IMR-90 (cell line): ENCODE measurements around the gene MYO1H. TPM values are rescaled to one million over a fixed set of nuclear protein-coding genes. Genes with fewer than 3 reads are reported as not detected.

Experiments used
- ATAC-seq: fragments of 200-7000 bp; cut with Tn5 transposase; 2 replicates; pipeline ENCODE4 v1.9.1; 2020; ENCODE audit warnings: low read depth, mild to moderate bottlenecking, moderate library complexity
- BruUV-seq: library from RNA; stranded (reverse); fragments of 400-500 nt; replicated peaks from 2 replicates; lab custom pipeline; 2021; lab: Mats Ljungman, UMichigan
- CTCF ChIA-PET: fragments of 300-600 bp; formaldehyde crosslinking; extraction: SDS; loops from one replicate; lab custom pipeline; 2021; ENCODE audit warnings: antibody characterized with exemption; lab: Yijun Ruan, JAX
- POLR2A ChIA-PET: fragments of 300-600 bp; sonication (Branson Sonifier 250); formaldehyde crosslinking; loops from one replicate; lab custom pipeline; 2022; ENCODE audit warnings: antibody characterized with exemption; ENCODE audit not compliant: unreplicated experiment; lab: Charles Lee
- DNase-seq: peaks from one replicate; pipeline ENCODE4 v3.0.0; 2013
- H2AFZ ChIP-seq: replicated peaks from 2 replicates; pipeline ENCODE3; 2013; ENCODE audit warnings: low read length, mild to moderate bottlenecking; ENCODE audit not compliant: poor library complexity
- H2AK5ac ChIP-seq: 2 replicates; pipeline ENCODE4 v1.6.1; 2013; ENCODE audit warnings: low read depth, low read length, inconsistent platforms
- H2AK9ac ChIP-seq: replicated peaks from 2 replicates; pipeline ENCODE3; 2013; ENCODE audit warnings: mild to moderate bottlenecking, low read depth, low read length, moderate library complexity; ENCODE audit not compliant: poor library complexity
- H2BK120ac ChIP-seq: 2 replicates; pipeline ENCODE4 v1.6.1; 2013; ENCODE audit warnings: low read depth, low read length, inconsistent platforms
- H2BK15ac ChIP-seq: 3 replicates; pipeline ENCODE4 v1.6.1; 2013; ENCODE audit warnings: low read depth, low read length, inconsistent platforms
- H2BK20ac ChIP-seq: 2 replicates; pipeline ENCODE4 v1.6.1; 2013; ENCODE audit warnings: low read depth, mild to moderate bottlenecking, inconsistent platforms, low read length, moderate library complexity
- H2BK5ac ChIP-seq: 2 replicates; pipeline ENCODE4 v1.6.1; 2013; ENCODE audit warnings: mild to moderate bottlenecking, low read depth, low read length, inconsistent platforms; ENCODE audit not compliant: poor library complexity, severe bottlenecking
- H3K14ac ChIP-seq: replicated peaks from 2 replicates; pipeline ENCODE4 v1.6.1; 2013; ENCODE audit warnings: low read depth, low read length, inconsistent platforms
- H3K18ac ChIP-seq: 2 replicates; pipeline ENCODE4 v1.6.1; 2013; ENCODE audit warnings: low read depth, low read length, control low read depth
- H3K23ac ChIP-seq: 2 replicates; pipeline ENCODE4 v1.6.1; 2013; ENCODE audit warnings: low read depth, low read length, inconsistent platforms
- H3K27ac ChIP-seq: 2 replicates; pipeline ENCODE4 v1.5.1; 2013; ENCODE audit warnings: mild to moderate bottlenecking, control low read depth, low read length; ENCODE audit not compliant: insufficient read depth
- H3K27me3 ChIP-seq: 2 replicates; pipeline ENCODE4 v1.6.1; 2013; ENCODE audit warnings: low read length; ENCODE audit not compliant: control insufficient read depth, insufficient read depth
- H3K36me3 ChIP-seq: 2 replicates; pipeline ENCODE4 v1.6.1; 2013; ENCODE audit warnings: low read length, mixed read lengths; ENCODE audit not compliant: control insufficient read depth, insufficient read depth
- H3K4ac ChIP-seq: 2 replicates; pipeline ENCODE4 v1.6.1; 2013; ENCODE audit warnings: low read depth, low read length, inconsistent platforms
- H3K4me1 ChIP-seq: 2 replicates; pipeline ENCODE4 v1.6.1; 2013; ENCODE audit warnings: low read length, mixed read lengths; ENCODE audit not compliant: control insufficient read depth, insufficient read depth
- H3K4me2 ChIP-seq: 2 replicates; pipeline ENCODE4 v1.6.1; 2013; ENCODE audit warnings: low read depth, mild to moderate bottlenecking, control low read depth, low read length, moderate library complexity
- H3K4me3 ChIP-seq: 2 replicates; pipeline ENCODE4 v1.5.1; 2013; ENCODE audit warnings: low read depth, mild to moderate bottlenecking, control low read depth, low read length, moderate library complexity; ENCODE audit not compliant: insufficient read depth
- H3K56ac ChIP-seq: 2 replicates; pipeline ENCODE4 v1.6.1; 2013; ENCODE audit warnings: low read length, inconsistent platforms; ENCODE audit not compliant: insufficient read depth; ENCODE audit errors: extremely low read depth
- H3K79me1 ChIP-seq, 2 experiments: 2 replicates each; pipeline ENCODE4 v1.6.1; 2013; ENCODE audit warnings: low read length in 2 of 2, inconsistent platforms in 1 of 2, low read depth in 1 of 2
- H3K9ac ChIP-seq: 2 replicates; pipeline ENCODE4 v1.6.1; 2013; ENCODE audit warnings: low read depth, low read length, control low read depth
- H3K9me1 ChIP-seq: 2 replicates; pipeline ENCODE4 v1.6.1; 2013; ENCODE audit warnings: low read length, inconsistent platforms; ENCODE audit not compliant: insufficient read depth
- H3K9me3 ChIP-seq: 2 replicates; pipeline ENCODE4 v1.6.1; 2013; ENCODE audit warnings: low read length; ENCODE audit not compliant: control insufficient read depth, insufficient read depth
- H4K20me1 ChIP-seq: 2 replicates; pipeline ENCODE4 v1.6.1; 2013; ENCODE audit warnings: low read length, inconsistent platforms; ENCODE audit not compliant: insufficient read depth
- H4K5ac ChIP-seq: 2 replicates; pipeline ENCODE4 v1.6.1; 2013; ENCODE audit warnings: mild to moderate bottlenecking, low read depth, low read length, control low read depth
- H4K8ac ChIP-seq, 2 experiments: 2 replicates each; pipeline ENCODE4 v1.6.1; 2013; ENCODE audit warnings: low read depth in 2 of 2, low read length in 2 of 2, control low read depth in 1 of 2, inconsistent platforms in 1 of 2
- H4K91ac ChIP-seq: 2 replicates; pipeline ENCODE4 v1.6.1; 2013; ENCODE audit warnings: low read depth, low read length, inconsistent platforms; ENCODE audit not compliant: insufficient read depth
- WGBS, 2 experiments: methylation state at CpG; one replicate each; pipeline versions ENCODE4 v1.1.5 to v1.1.7; 2013; ENCODE audit warnings: missing lambda C conversion rate in 2 of 2; ENCODE audit not compliant: insufficient read length in 1 of 2; ENCODE audit errors: extremely low coverage in 2 of 2; 5-methylcytosine and 5-hydroxymethylcytosine counted together
- dilution Hi-C: fragments of 300-500 bp; cut with HindIII; formaldehyde crosslinking; loops from one replicate; pipeline ENCODE4 v1.14.3; 2018; ENCODE audit warnings: low sequenced_read_pairs; ENCODE audit not compliant: unreplicated experiment
- in situ Hi-C: fragments of 300-500 bp; cut with MboI; formaldehyde crosslinking; loops from 3 replicates; pipeline ENCODE4 v1.14.3; 2019; ENCODE audit warnings: low sequenced_read_pairs, inconsistent platforms, mixed read lengths
- intact Hi-C: fragments of 100-400 bp; cut with micrococcal nuclease; formaldehyde crosslinking; loops from 2 replicates; pipeline ENCODE4 v1.10.0; 2022
- polyA plus RNA-seq, 3 experiments: library from polyadenylated mRNA; depleted of rRNA; stranded (reverse); fragments of >200 nt; gene quantifications; 2 replicates each; pipeline ENCODE4 v1.2.3, GENCODE V29; 2012; ENCODE audit warnings: low replicate concordance in 1 of 3
- total RNA-seq: library from RNA; depleted of rRNA; stranded (reverse); fragments of >200 nt; gene quantifications from 2 replicates; pipeline ENCODE4 v1.2.3, GENCODE V29; 2012
- TF ChIP-seq, protein P1 (sequence below): fragments of 150-350 bp; IDR thresholded peaks from 2 replicates; pipeline ENCODE4 v1.6.1; 2016; ENCODE audit warnings: low read depth, mild to moderate bottlenecking, low read length, moderate library complexity, borderline replicate concordance

MYO1H gene
- total and polyA plus RNA-seq, 2 of the 4 experiments (the other 2 are of a cell fraction) = not detected

DNA sequence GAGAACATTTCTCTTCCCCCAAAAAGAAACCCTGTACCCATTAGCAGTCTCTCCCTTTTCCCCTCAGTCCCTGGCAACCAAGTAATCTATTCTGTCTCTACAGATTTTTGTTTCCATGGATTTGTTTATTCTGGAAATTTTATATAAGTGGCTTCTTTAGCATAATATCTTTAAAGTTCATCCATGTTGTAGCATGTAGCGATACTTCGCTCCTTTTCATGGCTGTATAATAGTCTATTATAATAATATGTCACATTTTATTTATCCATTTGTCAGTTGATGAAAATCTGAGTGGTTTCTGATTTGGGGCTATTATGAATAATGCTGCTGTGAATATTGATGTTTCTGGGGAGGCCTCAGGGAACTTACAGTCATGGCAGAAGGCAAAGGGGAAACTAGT lies 12.8 kb upstream of the MYO1H start:
- POLR2A ChIA-PET = no interaction called here
- DNase-seq (no peak), ATAC-seq (no peak)
- Histone ChIP-seq H2AFZ (no peak overlapping the region), H4K8ac (no peak overlapping the region), H3K9me1 (no peaks in the 10 kb centered on the region), H2BK15ac (no peak overlapping the region), H3K18ac (no peak overlapping the region), H3K4me1 (no peaks in the 10 kb centered on the region), H3K27ac (no peak overlapping the region), H3K27me3 (peaks cover 6% of the 10 kb centered on the region), H3K9ac (no peak overlapping the region), H3K36me3 (no peaks in the 10 kb centered on the region), H3K56ac (no peak overlapping the region), H2BK120ac (no peak overlapping the region), H3K23ac (no peak overlapping the region), H4K20me1 (no peaks in the 10 kb centered on the region), H4K5ac (no peak overlapping the region), H3K9me3 (no peaks in the 10 kb centered on the region), H2AK5ac (no peak overlapping the region), H2AK9ac (no peak overlapping the region), H3K4ac (no peak overlapping the region), H2BK5ac (no peak overlapping the region), H3K4me3 (no peak overlapping the region), H3K4me2 (no peak overlapping the region), H4K91ac (no peak overlapping the region), H3K14ac (no peak overlapping the region), H3K79me1 (no peaks in the 10 kb centered on the region), H2BK20ac (no peak overlapping the region)
- in situ Hi-C loops = no loop called here
- TF ChIP-seq, protein P1, sequence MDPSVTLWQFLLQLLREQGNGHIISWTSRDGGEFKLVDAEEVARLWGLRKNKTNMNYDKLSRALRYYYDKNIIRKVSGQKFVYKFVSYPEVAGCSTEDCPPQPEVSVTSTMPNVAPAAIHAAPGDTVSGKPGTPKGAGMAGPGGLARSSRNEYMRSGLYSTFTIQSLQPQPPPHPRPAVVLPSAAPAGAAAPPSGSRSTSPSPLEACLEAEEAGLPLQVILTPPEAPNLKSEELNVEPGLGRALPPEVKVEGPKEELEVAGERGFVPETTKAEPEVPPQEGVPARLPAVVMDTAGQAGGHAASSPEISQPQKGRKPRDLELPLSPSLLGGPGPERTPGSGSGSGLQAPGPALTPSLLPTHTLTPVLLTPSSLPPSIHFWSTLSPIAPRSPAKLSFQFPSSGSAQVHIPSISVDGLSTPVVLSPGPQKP = no peak
- WGBS, 2 experiments = no CpG with 5 or more reads among the region's 2 CpGs
- BruUV-seq = no TSS peak
- dilution Hi-C loops = no loop called here
- CTCF ChIA-PET = no interaction called here
- intact Hi-C loops = no loop called here
